Mammary epithelial cell (primary cell): ENCODE data around the gene TMBIM1.

Experiments used
- CTCF ChIP-seq, 2 donors: IDR thresholded peaks in 1 of 2; conservative IDR thresholded peaks in 1 of 2; 2 replicates each; pipeline ENCODE4 v1.5.1; 2011 to 2012; ENCODE audit warnings: inconsistent platforms in 2 of 2, low read length in 2 of 2, mild to moderate bottlenecking in 2 of 2, control low read depth in 1 of 2, low read depth in 1 of 2; ENCODE audit not compliant: insufficient read depth in 1 of 2; ENCODE audit errors: extremely low read depth in 1 of 2
- EZH2 ChIP-seq: IDR thresholded peaks from 2 replicates; pipeline ENCODE4 v1.6.1; 2012; ENCODE audit warnings: low read length, inconsistent platforms, borderline replicate concordance

GRCh38 chr2:218262631-218263586, 29.4 kb downstream of the TMBIM1 start:
- TF ChIP-seq CTCF (conservative IDR thresholded peaks at IDR 0.05 in 1 of 2, IDR thresholded peaks at IDR 0.05 in 1 of 2; ENCODE audit: extremely low read depth in 1 of 2, insufficient read depth in 1 of 2, low read depth in 1 of 2, low read length in 2 of 2), result no peak
- TF ChIP-seq EZH2, result no peak
